Fibroblast of villous mesenchyme (primary cell): ENCODE measurements around the gene LRRC10B. TPM values are rescaled to one million over a fixed set of nuclear protein-coding genes. Genes with fewer than 3 reads are reported as not detected.

Experiments
- DNase-seq: peaks from one replicate; pipeline ENCODE4 v3.0.0-alpha.2; 2010; ENCODE audit warnings: low read depth
- H3K4me3 ChIP-seq: 2 replicates; pipeline ENCODE4 v1.5.1; 2011; ENCODE audit warnings: low read depth, mild to moderate bottlenecking, low read length
- CTCF ChIP-seq: IDR thresholded peaks from 2 replicates; pipeline ENCODE4 v1.5.1; 2012; ENCODE audit warnings: low read depth, mild to moderate bottlenecking, low read length; ENCODE audit not compliant: insufficient read depth
- total RNA-seq: library from RNA; depleted of rRNA; stranded (reverse); fragments of >200 nt; gene quantifications from 2 replicates; pipeline ENCODE4 v1.2.3, GENCODE V29; 2012

The LRRC10B gene
- total RNA-seq, 1 donor, result not detected

DNA sequence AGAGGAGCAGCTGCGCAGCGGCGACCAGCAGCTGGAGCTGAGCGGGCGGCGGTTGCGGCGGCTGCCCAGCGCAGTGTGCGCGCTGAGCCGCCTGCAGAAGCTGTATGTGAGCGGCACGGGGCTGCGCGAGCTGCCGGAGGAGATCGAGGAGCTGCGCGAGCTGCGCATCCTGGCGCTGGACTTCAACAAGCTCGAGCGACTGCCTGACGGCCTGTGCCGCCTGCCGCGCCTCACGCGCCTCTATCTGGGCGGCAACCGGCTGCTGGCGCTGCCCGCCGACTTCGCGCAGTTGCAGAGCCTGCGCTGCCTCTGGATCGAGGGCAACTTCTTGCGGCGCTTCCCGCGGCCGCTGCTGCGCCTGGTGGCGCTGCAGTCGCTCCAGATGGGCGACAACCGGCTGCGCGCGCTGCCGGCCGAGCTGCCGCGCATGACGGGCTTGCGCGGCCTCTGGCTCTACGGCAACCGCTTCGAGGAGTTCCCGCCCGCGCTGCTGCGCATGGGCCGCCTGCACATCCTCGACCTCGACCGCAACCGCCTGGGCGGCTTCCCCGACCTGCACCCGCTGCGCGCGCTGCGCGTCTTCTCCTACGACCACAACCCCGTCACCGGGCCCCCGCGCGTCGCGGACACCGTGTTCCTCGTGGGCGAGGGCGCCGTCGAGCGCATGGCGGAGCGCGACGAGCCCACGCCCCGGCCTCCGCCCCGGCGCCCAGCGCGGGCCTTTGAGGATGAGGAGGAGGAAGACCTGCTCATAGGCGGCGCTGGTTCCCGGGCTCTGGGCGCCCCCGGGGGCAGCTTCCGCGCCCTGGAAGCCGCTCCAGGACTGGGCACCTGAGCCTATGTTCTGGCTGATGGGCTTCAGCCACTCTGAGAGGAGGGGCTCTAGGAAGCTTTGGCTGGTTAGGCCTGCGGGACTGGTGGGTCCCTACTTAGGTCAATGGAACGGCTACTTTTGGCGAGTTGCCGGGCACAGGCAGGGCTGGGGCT, 787 bp downstream of the LRRC10B start:
- no peak overlapping the region for H3K4me3 ChIP-seq
- TF ChIP-seq CTCF, result peak; percentile 28
- peak; percentile 63 for DNase-seq

DNA sequence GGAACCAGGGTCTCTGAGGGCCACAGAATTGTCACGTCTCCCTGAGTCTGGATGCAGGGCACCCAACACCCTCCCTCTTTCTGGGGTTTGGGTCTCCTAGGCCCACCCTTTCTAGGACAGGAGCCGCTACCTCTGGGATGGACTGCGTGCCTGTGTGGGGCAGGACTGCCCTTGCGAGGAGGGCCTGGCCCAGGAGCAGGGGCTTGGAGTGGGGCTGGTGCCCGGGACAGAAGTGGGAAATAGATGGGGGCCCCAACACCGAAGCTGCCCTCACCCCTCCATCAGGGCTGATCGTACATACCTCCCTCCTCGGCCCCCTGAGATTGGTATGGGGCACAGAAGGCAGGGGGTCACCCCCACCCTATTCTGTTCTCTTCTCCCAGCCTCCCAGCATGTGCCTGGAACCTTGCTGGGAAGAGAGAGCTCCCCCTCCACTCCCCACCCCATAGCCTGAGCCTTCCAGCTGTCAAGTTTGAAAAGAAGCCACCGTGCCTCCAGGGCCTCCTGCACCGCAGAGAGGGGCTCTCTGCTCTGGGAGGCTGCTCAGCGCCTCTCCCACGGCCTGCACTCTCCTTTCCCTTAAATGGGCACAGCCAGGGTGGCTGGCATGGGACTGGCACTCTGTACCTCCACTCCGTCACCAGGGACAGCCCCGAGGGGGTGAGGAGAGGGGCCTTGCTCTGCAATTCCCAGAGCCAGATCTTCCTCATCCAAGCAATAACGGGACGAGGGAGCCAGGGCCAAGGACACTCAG, 1.8 kb downstream of the LRRC10B start:
- TF ChIP-seq CTCF, result no peak
- DNase-seq, result no peak
- no peak overlapping the region for H3K4me3 ChIP-seq

GRCh38 chr11:61510974-61511373, 2.4 kb downstream of the LRRC10B start:
- DNase-seq, result no peak

GRCh38 chr11:61511383-61511782, 2.8 kb downstream of the LRRC10B start:
- H3K4me3 ChIP-seq, result no peak overlapping the region
- no peak for TF ChIP-seq CTCF
- no peak for DNase-seq

More at GRCh38 chr11:61510974-61511373, 2.4 kb downstream of the LRRC10B start:
- H3K4me3 ChIP-seq, result no peak overlapping the region
- TF ChIP-seq CTCF, result no peak

- no peak for TF ChIP-seq CTCF
- no peak for DNase-seq
- H3K4me3 ChIP-seq, result no peak overlapping the region
Observed at GRCh38 chr11:61512435-61512834, 3.9 kb downstream of the LRRC10B start.

- H3K4me3 ChIP-seq, result no peak overlapping the region
- TF ChIP-seq CTCF, result no peak
- no peak for DNase-seq
Observed at GRCh38 chr11:61513143-61513765, 4.7 kb downstream of the LRRC10B start.
